Activated CD8-positive, alpha-beta memory T cell treated with anti-CD3 and anti-CD28 coated beads for 48 hours (primary cell): ENCODE data around the gene PRICKLE2.

Source experiments
- DNase-seq, 3 experiments: peaks; one replicate each; pipeline ENCODE4 v3.0.0-alpha.2; 2020; ENCODE audit warnings: low read depth in 2 of 3, low spot score in 2 of 3

The PRICKLE2 gene

DNA sequence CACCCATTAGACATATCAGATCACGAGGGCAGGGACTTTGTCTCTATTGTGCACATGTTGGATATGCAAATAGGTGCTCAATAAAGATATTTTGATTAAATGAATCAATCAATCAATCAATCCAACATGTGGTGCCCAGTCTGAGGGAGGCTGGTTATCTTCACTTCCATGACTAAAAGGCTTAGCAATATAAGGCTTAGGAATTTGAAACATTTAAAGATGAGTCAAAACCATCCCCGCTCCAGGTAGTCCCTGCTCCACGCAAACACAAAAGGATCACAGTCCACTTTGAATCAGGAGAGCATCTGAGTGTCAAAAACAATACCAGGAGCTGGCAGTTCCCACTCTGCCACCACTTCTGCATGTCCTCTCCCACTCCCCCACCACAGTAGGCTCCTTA, 25.8 kb upstream of the PRICKLE2 start:
- DNase-seq = no peak

- no peak for DNase-seq
Observed at GRCh38 chr3:64247991-64248646, 22.9 kb upstream of the PRICKLE2 start.

DNA sequence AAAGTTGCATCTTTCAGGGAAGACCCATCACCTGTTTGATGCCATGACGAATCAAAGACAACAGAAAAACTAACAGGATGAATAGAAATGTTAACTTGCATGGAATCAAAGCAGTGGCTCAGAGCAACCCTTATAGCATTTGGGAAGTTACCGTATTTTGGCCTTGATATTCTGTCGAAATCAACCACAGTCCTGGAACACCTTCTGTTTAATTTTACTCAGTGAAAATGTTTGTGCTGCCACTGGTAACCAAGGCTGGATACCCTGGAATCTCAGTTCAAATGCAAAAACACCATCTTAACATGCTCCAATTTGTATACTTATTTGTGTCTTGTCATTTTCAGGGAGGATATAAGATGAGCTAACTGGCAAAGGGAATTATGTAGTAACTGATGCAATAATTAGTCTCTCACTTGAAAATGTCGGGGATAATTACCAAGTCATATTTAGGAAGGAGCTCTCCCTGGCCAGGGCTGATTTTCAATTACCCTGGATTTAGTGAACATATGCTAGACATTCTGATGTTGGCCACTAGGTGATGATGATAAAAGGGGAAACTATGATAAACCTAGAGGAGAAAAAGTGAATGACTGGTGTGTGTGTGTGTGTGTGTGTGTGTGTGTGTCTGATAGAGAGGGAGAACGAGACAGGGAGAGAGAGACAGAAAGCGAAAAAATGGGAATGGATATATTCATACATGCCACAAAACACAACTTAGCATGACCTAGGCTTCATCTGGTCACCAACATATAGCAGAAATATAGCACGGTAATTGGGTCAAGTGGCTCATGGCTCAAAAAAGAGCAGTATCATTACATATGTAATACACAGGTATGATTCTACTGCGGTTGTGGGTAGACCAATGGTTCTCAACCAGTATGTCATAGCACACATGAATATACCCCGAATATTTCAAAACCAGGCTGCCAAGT, 19.0 kb upstream of the PRICKLE2 start:
- no peak for DNase-seq

DNA sequence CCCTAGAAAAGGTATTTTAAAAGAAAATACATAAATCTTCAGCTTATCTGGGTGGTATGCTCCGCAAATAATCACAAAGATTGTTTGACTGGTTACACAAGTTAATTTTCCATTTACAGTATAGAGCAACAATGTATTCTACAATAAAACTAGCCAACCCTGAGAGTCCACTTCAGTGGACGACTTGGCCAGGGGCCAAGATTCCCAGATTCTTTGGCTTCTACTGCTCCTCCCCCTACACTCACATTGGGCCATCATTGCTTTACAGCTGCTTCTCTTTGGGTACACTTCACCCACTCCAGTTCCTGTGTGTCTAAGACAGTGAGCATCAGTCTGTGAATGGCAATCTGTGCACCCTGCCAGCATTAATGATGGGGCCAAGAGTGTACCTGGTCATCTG, 17.2 kb upstream of the PRICKLE2 start:
- no peak for DNase-seq

- DNase-seq = no peak
Observed at GRCh38 chr3:64240959-64241358, 15.7 kb upstream of the PRICKLE2 start.

- DNase-seq = no peak
Observed at GRCh38 chr3:64240396-64240795, 15.1 kb upstream of the PRICKLE2 start.

- no peak for DNase-seq
Observed at GRCh38 chr3:64239841-64240240, 14.6 kb upstream of the PRICKLE2 start.

GRCh38 chr3:64238971-64239667, 13.9 kb upstream of the PRICKLE2 start:
- no peak for DNase-seq

- DNase-seq = no peak
Observed at GRCh38 chr3:64237083-64237482, 11.8 kb upstream of the PRICKLE2 start.

DNA sequence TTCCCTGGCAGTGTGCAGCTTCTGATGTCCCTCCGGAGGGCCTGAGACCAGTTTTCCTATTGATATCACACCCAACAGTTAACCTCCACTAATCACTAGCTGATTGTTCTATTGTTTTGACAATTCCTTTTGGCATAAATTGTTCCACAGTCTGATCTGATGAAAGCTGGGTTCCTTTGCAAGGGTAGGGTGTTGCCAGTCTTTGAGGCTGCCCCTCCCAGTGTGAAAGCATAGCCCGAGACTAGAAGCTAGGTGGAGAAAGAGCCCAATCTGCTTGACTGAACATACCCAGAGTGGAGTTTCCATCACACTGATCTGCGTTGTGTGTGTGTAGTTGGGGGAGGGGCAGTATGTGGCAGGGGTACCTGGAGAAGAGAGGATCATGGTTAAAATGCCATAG, 10.3 kb upstream of the PRICKLE2 start:
- no peak for DNase-seq

DNA sequence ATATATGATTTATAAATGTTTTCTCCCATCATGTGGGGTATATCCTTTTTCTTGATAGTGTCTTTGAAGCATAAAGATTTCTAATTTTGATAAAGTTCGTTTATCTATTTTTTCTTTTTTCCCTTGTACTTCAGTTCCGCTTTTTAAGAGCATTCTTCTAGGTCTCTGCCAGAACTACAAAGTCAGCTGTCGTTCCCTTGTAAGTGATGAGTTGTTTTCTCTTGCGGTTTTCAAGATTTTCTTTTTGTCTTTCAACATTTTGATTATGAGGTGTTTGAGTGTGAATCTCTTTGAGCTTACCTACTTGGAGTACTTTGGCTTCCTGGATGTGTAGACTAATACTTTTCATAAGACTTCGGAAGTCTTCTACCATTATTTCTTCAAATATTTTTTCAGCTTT, 9.3 kb upstream of the PRICKLE2 start:
- no peak for DNase-seq

- DNase-seq = no peak
Observed at GRCh38 chr3:64232821-64233220, 7.6 kb upstream of the PRICKLE2 start.

- no peak for DNase-seq
Observed at GRCh38 chr3:64229903-64230302, 4.6 kb upstream of the PRICKLE2 start.

DNA sequence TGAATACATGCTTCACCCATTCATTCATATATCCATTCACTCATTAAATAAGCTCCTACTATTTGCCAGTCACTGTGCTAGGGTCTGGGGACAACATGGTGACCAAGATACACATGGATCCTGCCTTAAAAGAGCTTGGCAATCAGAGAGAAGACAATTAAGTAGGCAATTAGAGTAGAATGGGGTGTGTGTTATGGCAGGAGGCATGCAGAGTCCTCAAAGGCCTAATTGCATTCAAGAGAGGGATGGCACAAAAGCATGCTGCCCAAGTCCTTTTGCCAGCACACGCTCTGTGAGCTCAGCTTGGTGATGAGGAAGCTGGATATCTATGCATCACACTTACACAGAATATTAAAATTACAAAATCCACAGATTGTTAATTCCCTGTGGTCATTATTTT, 2.8 kb upstream of the PRICKLE2 start:
- DNase-seq = no peak

DNA sequence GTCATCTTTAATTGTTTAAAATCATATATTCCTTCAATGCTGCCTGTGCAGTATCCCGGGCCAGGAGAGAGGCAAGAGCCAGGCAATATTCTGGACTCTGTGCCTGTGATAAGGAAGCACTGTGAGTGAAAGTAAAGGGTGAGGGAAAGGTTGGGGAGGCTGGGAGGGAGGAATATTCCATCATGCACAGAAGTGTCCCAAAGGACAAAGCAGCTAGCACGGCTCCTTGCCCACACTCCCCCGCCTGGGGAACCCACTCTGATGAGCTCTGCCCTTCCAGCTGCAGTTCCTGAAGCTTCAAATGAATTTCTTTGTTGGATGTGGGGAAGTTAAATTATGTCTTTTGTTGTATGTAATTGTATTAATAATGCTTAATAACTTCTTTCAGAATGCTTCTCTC, 1.5 kb upstream of the PRICKLE2 start:
- DNase-seq = no peak

DNA sequence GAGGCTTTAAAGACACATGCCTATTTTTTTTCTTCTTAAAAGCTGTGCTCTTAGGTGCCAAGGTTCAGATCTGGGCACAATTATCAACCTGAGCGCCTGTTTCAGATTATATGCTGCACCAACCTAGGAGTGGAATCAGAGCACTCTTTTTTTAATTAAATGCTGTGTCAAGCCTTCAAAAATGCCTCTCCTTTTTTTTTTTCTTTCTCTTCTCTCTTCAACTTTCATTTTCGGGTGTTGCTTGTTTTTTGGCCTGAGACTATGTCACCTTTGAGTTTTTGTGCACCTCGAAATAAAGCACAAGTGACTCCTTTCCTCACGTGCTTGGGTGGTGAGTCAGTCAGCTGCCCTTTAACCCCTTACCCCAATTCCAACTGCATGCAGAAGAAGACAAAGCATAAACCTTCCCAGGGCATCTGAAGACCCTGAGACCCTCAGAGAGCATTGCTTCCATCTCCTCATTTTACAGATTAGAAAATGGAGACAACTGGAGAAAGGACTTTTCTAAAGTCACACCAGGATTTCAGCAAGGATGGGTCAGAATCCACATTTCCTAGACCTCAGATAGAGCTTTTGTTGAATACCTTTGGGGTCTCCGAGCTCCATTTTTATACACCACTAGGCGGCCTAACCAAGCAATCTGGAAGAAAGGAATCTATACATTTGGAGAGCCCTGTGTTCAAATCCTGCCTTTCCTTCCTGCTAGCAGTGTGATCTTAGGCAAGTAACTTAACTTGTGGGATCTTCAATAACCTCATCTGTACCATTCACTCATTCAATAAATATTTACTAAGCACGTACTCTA, 631 bp upstream of the PRICKLE2 start:
- DNase-seq = no peak

DNA sequence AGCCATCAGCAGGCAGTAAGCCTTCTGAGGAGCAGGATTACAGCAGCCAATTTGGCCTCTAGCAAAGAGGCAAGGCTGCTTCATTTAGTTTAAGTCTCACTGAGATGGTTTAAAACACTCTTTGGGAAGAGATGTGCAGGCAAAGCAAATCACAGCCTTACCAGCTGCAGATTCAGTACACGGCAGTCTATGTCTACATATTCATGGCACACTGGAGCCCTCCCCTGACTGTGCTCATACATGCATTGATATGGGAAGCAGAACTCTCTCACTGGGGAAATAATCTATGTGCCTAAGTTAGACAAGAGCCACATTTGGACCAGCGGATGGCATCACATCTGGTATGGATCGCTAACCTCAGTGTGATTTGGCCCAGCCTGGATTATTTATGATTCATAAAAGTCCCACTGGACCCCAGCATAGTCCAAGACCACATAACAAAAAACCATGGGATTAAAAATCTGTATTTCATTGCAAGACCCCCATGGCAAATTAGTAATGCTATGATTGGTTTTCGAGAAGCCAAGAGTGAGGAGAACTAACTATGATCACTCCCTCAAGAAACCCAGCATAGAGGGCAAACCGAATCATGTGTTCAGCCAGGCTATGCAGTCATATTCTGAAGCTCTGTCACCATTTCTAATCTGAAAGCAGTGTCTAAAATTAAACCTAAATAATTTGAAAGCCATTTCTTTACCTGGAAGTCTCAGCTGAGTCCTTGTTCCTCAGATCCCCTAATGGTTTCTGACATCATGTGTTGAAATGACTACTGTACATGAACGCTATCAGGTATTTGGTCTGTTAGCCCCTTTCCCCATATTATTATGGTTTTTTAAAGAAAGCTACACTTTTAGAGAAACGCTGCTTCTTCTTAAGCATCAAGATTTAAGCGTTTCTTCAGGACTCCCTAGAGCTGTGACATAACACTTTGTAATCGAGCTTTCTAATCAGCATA, 1.2 kb downstream of the PRICKLE2 start:
- DNase-seq = no peak

DNA sequence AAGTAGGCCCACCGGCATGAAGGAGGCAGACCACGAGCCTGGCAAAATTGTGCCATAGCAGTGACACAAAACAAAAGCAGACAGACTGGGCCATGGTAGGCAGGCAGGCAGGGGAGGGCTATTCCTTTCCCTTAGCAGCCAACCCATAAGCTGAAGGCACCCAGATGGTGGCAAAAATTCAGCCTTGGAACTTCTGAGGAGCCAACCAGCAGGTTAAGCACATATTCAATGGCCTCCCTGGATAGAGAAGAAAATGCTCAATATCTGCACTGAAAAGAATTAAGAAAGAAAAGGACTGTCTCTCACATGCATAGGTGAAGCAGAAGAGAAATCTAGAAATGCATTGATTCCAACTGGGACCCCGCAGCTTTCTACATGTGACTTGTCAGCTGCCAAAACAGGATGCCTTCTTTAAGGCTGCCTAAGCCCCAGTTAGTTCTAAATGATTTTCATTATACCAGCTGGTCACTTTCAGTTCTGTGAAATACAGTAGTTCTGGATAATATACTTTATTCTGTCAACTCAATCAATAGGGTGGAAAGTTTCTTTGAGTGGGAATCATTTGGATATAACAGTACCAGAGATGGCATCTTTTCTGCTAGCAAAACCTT, 2.7 kb downstream of the PRICKLE2 start:
- DNase-seq = no peak

DNA sequence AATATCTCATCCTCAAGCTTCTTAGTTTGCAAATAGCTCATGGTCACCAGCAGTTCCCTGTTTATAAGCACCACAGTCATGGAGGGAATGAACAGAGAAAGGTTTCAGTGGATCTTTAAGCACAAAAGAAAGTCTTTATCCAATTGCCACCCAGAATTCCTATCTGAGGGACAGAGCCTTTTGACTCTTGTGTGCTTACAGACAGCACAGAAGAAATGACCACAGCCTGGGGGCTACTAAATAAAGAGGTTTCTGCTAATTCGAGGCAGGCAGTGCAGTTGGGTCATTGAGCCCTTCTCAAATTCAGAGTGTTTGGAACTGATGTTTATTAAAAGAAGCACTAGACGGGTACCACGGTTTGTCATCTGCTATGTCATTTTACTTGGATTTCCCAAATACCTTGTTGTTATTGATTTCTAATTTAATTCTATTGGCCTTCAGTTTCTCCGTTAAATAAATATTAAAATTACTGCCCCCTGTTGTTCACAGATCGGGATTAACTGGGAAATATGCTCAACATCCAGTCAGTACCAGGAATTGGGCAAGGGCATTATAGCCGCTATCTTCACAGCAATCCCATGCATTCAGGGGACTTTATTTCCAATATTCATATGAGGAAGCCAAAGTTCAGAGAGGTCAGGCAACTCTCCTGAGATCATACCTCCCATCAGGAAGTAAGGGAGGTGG, 3.6 kb downstream of the PRICKLE2 start:
- DNase-seq = no peak
